ENCODE data around the gene RGS7.
"Not testable (repeated sequence)": the region's sequence is repeated elsewhere in the genome, so short reads cannot be mapped to it uniquely, and the experiment has no call there.

The RGS7 gene

DNA sequence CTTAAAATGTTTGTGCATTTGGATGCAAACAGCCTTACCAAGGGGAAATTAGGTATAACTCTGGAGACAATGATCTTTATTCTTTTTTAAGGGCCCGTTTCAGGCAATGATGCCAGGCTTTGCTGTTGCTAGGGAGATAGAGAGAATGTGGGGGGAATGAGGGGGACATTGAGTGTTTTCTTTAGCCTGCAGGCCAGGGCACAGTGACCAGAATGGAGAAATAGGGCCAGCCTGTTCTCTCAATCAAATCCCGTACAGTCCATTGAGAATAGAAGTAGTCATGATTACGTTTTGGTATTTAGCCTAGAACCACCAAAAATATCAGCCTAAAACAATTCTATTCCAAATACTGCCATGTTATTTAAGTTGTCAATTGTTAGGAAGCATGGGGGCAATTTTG lies 49.0 kb downstream of the RGS7 start:
- Histone ChIP-seq H3K4me1 (ENCODE audit: control insufficient read depth, insufficient read depth, low read length) (no peaks in the 10 kb centered on the region), H3K27me3 (ENCODE audit: control insufficient read depth in 1 of 2, insufficient read depth in 2 of 2, low read length in 2 of 2) (no peaks in the 10 kb centered on the region), H3K4me3 (ENCODE audit: low read length in 2 of 2) (no peak overlapping the region), H3K27ac (ENCODE audit: low read length) (no peak overlapping the region), H3K9me3 (ENCODE audit: control insufficient read depth in 2 of 2, low read length in 2 of 2) (peaks cover 9 to 10% of the 10 kb centered on the region in 2 donors), H3K9ac (ENCODE audit: low read length in 2 of 2) (no peak overlapping the region), H3K36me3 (ENCODE audit: control insufficient read depth in 2 of 2, insufficient read depth in 2 of 2, low read length in 2 of 2) (no peaks in the 10 kb centered on the region)

GRCh38 chr1:241306125-241306790 lies 50.7 kb downstream of the RGS7 start:
- Histone ChIP-seq H3K27me3 (ENCODE audit: control insufficient read depth in 1 of 2, insufficient read depth in 2 of 2, low read length in 2 of 2) (no peaks in the 10 kb centered on the region), H3K9me3 (ENCODE audit: control insufficient read depth in 2 of 2, low read length in 2 of 2) (peaks cover 9 to 10% of the 10 kb centered on the region in 2 donors), H3K4me3 (ENCODE audit: low read length in 2 of 2) (no peak overlapping the region), H3K4me1 (ENCODE audit: control insufficient read depth, insufficient read depth, low read length) (no peaks in the 10 kb centered on the region), H3K9ac (ENCODE audit: low read length in 2 of 2) (no peak overlapping the region), H3K36me3 (ENCODE audit: control insufficient read depth in 2 of 2, insufficient read depth in 2 of 2, low read length in 2 of 2) (no peaks in the 10 kb centered on the region), H3K27ac (ENCODE audit: low read length) (no peak overlapping the region)

GRCh38 chr1:241302024-241302423 lies 55.0 kb downstream of the RGS7 start:
- H3K27ac ChIP-seq (ENCODE audit: low read length); H3K9me3 ChIP-seq (ENCODE audit: control insufficient read depth in 2 of 2, low read length in 2 of 2); H3K9ac ChIP-seq (ENCODE audit: low read length in 2 of 2); H3K36me3 ChIP-seq (ENCODE audit: control insufficient read depth in 2 of 2, insufficient read depth in 2 of 2, low read length in 2 of 2); H3K27me3 ChIP-seq (ENCODE audit: control insufficient read depth in 1 of 2, insufficient read depth in 2 of 2, low read length in 2 of 2); H3K4me1 ChIP-seq (ENCODE audit: control insufficient read depth, insufficient read depth, low read length); H3K4me3 ChIP-seq (ENCODE audit: low read length in 2 of 2): not testable (repeated sequence)

DNA sequence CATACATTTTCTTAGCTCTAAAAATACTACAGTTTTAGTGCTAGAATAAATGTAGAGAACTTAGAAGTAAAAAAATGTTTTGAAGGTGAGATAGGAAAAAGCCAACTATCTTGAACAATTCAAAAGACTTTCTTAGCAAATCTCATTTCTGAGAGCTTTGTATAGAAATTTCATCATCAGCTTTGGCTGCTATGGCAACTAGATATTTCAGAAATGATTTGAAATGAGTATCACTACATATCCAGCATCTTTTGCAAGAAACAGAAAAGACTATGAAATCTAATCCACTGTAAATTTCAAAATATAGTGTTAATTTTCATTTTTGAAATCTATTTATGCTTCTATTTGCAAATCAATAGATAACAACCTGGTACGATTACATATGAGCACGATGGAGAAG lies 57.7 kb downstream of the RGS7 start:
- Histone ChIP-seq H3K9me3 (ENCODE audit: control insufficient read depth in 2 of 2, low read length in 2 of 2) (peaks cover 3 to 4% of the 10 kb centered on the region in 2 donors), H3K4me1 (ENCODE audit: control insufficient read depth, insufficient read depth, low read length) (no peaks in the 10 kb centered on the region), H3K27me3 (ENCODE audit: control insufficient read depth in 1 of 2, insufficient read depth in 2 of 2, low read length in 2 of 2) (no peaks in the 10 kb centered on the region), H3K9ac (ENCODE audit: low read length in 2 of 2) (no peak overlapping the region), H3K36me3 (ENCODE audit: control insufficient read depth in 2 of 2, insufficient read depth in 2 of 2, low read length in 2 of 2) (no peaks in the 10 kb centered on the region), H3K4me3 (ENCODE audit: low read length in 2 of 2) (no peak overlapping the region), H3K27ac (ENCODE audit: low read length) (no peak overlapping the region)

DNA sequence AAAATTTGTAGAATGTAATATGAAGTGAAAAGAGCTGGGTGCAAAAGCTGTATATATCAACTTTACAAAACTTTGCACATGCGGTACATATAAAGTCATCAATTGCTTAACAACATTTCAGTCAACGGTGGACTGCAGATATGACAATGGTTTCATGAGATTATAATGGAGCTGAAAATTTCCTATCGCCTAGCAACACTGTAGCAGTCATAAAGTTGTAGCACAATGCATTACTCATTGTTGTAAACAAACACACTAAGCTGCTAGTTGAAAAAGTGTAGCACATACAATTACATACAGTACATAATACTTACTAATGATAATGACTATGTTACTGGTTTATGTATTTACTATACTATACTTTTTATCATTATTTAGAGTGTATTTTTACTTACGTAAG lies 64.0 kb downstream of the RGS7 start:
- no peak overlapping the region for H3K4me3 ChIP-seq (ENCODE audit: low read length in 2 of 2)
- H3K27ac ChIP-seq (ENCODE audit: low read length): no peak overlapping the region
- H3K9ac ChIP-seq (ENCODE audit: low read length in 2 of 2): no peak overlapping the region
- no peaks in the 10 kb centered on the region for H3K36me3 ChIP-seq (ENCODE audit: control insufficient read depth in 2 of 2, insufficient read depth in 2 of 2, low read length in 2 of 2)
- H3K4me1 ChIP-seq (ENCODE audit: control insufficient read depth, insufficient read depth, low read length): no peaks in the 10 kb centered on the region
- peaks cover 0 to 4% of the 10 kb centered on the region in 2 donors for H3K9me3 ChIP-seq (ENCODE audit: control insufficient read depth in 2 of 2, low read length in 2 of 2)
- H3K27me3 ChIP-seq (ENCODE audit: control insufficient read depth in 1 of 2, insufficient read depth in 2 of 2, low read length in 2 of 2): peaks cover 0 to 3% of the 10 kb centered on the region in 2 donors

GRCh38 chr1:241291548-241291947 lies 65.5 kb downstream of the RGS7 start:
- not testable (repeated sequence) for H3K36me3 ChIP-seq (ENCODE audit: control insufficient read depth in 2 of 2, insufficient read depth in 2 of 2, low read length in 2 of 2); H3K27ac ChIP-seq (ENCODE audit: low read length); H3K27me3 ChIP-seq (ENCODE audit: control insufficient read depth in 1 of 2, insufficient read depth in 2 of 2, low read length in 2 of 2); H3K9ac ChIP-seq (ENCODE audit: low read length in 2 of 2); H3K4me3 ChIP-seq (ENCODE audit: low read length in 2 of 2); H3K9me3 ChIP-seq (ENCODE audit: control insufficient read depth in 2 of 2, low read length in 2 of 2); H3K4me1 ChIP-seq (ENCODE audit: control insufficient read depth, insufficient read depth, low read length)

GRCh38 chr1:241286486-241286885 lies 70.5 kb downstream of the RGS7 start:
- H3K27me3 ChIP-seq (ENCODE audit: control insufficient read depth in 1 of 2, insufficient read depth in 2 of 2, low read length in 2 of 2): peaks cover 0 to 3% of the 10 kb centered on the region in 2 donors
- no peak overlapping the region for H3K4me3 ChIP-seq (ENCODE audit: low read length in 2 of 2)
- no peak overlapping the region for H3K9ac ChIP-seq (ENCODE audit: low read length in 2 of 2)
- no peaks in the 10 kb centered on the region for H3K4me1 ChIP-seq (ENCODE audit: control insufficient read depth, insufficient read depth, low read length)
- no peak overlapping the region for H3K27ac ChIP-seq (ENCODE audit: low read length)
- peaks cover 3 to 4% of the 10 kb centered on the region in 2 donors for H3K9me3 ChIP-seq (ENCODE audit: control insufficient read depth in 2 of 2, low read length in 2 of 2)
- no peaks in the 10 kb centered on the region for H3K36me3 ChIP-seq (ENCODE audit: control insufficient read depth in 2 of 2, insufficient read depth in 2 of 2, low read length in 2 of 2)

DNA sequence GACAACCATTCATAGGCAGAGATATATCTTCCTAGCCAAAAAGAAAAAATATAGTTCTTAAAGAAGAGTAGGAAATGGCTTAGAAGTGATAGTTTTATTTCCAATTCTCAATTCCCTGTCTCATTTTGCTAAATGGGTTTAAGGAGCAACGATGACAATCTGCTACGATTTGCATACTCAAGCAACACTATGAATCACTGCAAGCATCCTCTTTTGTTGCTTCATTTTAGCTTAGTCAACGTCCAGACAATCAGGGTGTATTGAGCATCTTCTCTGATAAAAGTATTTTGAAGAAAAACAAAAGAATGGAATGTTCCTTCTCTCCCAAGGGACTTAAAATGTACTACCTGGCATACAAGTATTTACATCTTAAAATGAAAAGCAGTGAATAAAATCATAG lies 80.6 kb downstream of the RGS7 start:
- Histone ChIP-seq H3K27me3 (ENCODE audit: control insufficient read depth in 1 of 2, insufficient read depth in 2 of 2, low read length in 2 of 2) (no peaks in the 10 kb centered on the region), H3K36me3 (ENCODE audit: control insufficient read depth in 2 of 2, insufficient read depth in 2 of 2, low read length in 2 of 2) (no peaks in the 10 kb centered on the region), H3K9me3 (ENCODE audit: control insufficient read depth in 2 of 2, low read length in 2 of 2) (peaks cover 0 to 3% of the 10 kb centered on the region in 2 donors), H3K4me1 (ENCODE audit: control insufficient read depth, insufficient read depth, low read length) (no peaks in the 10 kb centered on the region), H3K27ac (ENCODE audit: low read length) (no peak overlapping the region), H3K9ac (ENCODE audit: low read length in 2 of 2) (no peak overlapping the region), H3K4me3 (ENCODE audit: low read length in 2 of 2) (no peak overlapping the region)

- Histone ChIP-seq H3K27ac (ENCODE audit: low read length) (no peak overlapping the region), H3K4me1 (ENCODE audit: control insufficient read depth, insufficient read depth, low read length) (no peaks in the 10 kb centered on the region), H3K9me3 (ENCODE audit: control insufficient read depth in 2 of 2, low read length in 2 of 2) (peaks cover 0 to 3% of the 10 kb centered on the region in 2 donors), H3K4me3 (ENCODE audit: low read length in 2 of 2) (no peak overlapping the region), H3K36me3 (ENCODE audit: control insufficient read depth in 2 of 2, insufficient read depth in 2 of 2, low read length in 2 of 2) (no peaks in the 10 kb centered on the region), H3K9ac (ENCODE audit: low read length in 2 of 2) (no peak overlapping the region), H3K27me3 (ENCODE audit: control insufficient read depth in 1 of 2, insufficient read depth in 2 of 2, low read length in 2 of 2) (no peaks in the 10 kb centered on the region)
Observed at GRCh38 chr1:241275981-241276380, 81.0 kb downstream of the RGS7 start.

GRCh38 chr1:241275226-241275625 lies 81.8 kb downstream of the RGS7 start:
- peaks cover 0 to 3% of the 10 kb centered on the region in 2 donors for H3K9me3 ChIP-seq (ENCODE audit: control insufficient read depth in 2 of 2, low read length in 2 of 2)
- no peak overlapping the region for H3K27ac ChIP-seq (ENCODE audit: low read length)
- H3K9ac ChIP-seq (ENCODE audit: low read length in 2 of 2): no peak overlapping the region
- no peaks in the 10 kb centered on the region for H3K27me3 ChIP-seq (ENCODE audit: control insufficient read depth in 1 of 2, insufficient read depth in 2 of 2, low read length in 2 of 2)
- no peaks in the 10 kb centered on the region for H3K36me3 ChIP-seq (ENCODE audit: control insufficient read depth in 2 of 2, insufficient read depth in 2 of 2, low read length in 2 of 2)
- H3K4me1 ChIP-seq (ENCODE audit: control insufficient read depth, insufficient read depth, low read length): no peaks in the 10 kb centered on the region
- no peak overlapping the region for H3K4me3 ChIP-seq (ENCODE audit: low read length in 2 of 2)

GRCh38 chr1:241274693-241275092 lies 82.3 kb downstream of the RGS7 start:
- H3K36me3 ChIP-seq (ENCODE audit: control insufficient read depth in 2 of 2, insufficient read depth in 2 of 2, low read length in 2 of 2): no peaks in the 10 kb centered on the region
- no peak overlapping the region for H3K9ac ChIP-seq (ENCODE audit: low read length in 2 of 2)
- H3K27me3 ChIP-seq (ENCODE audit: control insufficient read depth in 1 of 2, insufficient read depth in 2 of 2, low read length in 2 of 2): no peaks in the 10 kb centered on the region

More at GRCh38 chr1:241274693-241275092, 82.3 kb downstream of the RGS7 start:
- H3K9me3 ChIP-seq (ENCODE audit: control insufficient read depth in 2 of 2, low read length in 2 of 2): peaks cover 0 to 3% of the 10 kb centered on the region in 2 donors
- H3K4me3 ChIP-seq (ENCODE audit: low read length in 2 of 2): no peak overlapping the region
- no peak overlapping the region for H3K27ac ChIP-seq (ENCODE audit: low read length)
- no peaks in the 10 kb centered on the region for H3K4me1 ChIP-seq (ENCODE audit: control insufficient read depth, insufficient read depth, low read length)

Measured in stomach smooth muscle (tissue), 2 donors.